ENCODE results near the gene INTS11.
A peak's percentile ranks its signal among the peaks of the same experiment; 100 is the strongest.

Gene INTS11

DNA sequence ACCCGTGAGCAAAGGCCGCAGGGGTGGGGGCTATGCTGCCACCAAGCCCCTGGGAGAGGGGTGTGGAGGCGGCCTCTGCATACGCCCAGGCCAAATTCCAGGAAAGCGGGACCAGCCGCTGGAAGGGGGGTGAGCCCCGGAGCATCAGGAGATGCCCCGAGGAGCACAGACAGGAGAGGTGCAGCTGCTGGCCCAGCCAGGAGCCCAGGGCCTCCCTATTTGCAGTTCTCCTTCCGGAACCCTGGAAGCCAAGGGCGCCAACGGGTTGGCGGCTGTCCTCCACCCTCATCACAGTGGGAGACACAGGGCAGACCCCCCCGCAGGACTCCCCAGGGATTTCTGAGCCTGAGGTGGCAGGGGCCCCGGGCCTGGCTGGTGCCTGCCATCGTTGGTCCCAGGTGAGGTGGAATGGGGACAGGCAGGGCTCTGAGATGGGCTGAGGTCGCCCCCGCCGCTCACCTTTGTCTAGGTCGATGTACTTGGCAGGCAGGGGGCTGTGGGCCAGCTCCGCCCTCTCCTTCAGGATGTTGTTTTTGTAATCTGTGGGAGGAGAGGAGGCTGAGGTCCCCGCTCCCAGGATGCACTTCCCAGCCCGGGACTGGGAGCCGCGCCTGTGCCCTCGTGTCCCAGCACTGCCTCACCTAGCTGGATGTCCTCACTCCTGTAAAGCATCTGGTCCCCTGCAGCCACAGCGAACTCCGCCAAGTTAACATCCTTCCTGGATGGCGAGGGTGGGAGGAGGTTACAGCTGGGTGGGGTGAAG, 29.1 kb upstream of the INTS11 start:
- TF ChIP-seq, protein P1, sequence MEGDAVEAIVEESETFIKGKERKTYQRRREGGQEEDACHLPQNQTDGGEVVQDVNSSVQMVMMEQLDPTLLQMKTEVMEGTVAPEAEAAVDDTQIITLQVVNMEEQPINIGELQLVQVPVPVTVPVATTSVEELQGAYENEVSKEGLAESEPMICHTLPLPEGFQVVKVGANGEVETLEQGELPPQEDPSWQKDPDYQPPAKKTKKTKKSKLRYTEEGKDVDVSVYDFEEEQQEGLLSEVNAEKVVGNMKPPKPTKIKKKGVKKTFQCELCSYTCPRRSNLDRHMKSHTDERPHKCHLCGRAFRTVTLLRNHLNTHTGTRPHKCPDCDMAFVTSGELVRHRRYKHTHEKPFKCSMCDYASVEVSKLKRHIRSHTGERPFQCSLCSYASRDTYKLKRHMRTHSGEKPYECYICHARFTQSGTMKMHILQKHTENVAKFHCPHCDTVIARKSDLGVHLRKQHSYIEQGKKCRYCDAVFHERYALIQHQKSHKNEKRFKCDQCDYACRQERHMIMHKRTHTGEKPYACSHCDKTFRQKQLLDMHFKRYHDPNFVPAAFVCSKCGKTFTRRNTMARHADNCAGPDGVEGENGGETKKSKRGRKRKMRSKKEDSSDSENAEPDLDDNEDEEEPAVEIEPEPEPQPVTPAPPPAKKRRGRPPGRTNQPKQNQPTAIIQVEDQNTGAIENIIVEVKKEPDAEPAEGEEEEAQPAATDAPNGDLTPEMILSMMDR (IDR thresholded peaks at IDR 0.05; ENCODE audit: low read depth, low read length): no peak
- H3K4me3 ChIP-seq (ENCODE audit: low read depth, low read length): no peak overlapping the region
- DNase-seq (ENCODE audit: low read depth, low spot score): no peak
- in situ Hi-C loops (cut with HindIII; ENCODE audit: low sequenced_read_pairs): no loop called here

DNA sequence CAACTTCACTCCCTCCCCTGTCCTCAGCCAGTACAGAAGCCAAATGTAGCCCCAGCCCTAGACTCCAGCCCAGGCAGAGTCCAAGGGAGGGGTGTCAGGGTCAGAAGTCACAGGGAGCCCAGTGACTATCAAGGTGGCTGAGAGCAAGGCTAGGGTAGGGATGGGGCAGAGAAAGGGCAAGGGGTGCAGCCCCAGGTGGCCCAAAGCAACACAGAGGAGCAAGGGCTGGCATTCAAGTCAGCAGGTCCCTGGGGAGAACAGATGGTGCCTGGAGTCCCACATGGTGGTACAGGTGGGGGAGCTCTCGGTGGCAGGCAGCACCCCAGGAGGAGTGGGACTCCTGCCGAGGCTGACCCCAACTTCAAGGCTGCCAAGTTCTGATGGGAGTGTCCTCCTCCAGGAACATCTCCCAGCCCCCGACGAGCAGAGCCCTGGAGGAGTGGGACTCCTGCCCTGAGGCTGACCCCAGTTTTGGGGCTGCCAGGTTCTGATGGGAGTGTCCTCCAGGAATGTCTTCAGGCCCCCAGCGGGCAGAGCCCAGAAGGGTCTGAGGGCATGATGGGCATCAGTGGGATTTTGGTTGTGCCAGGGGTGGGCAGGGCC, 28.4 kb upstream of the INTS11 start:
- in situ Hi-C loops (cut with HindIII; ENCODE audit: low sequenced_read_pairs): no loop called here
- TF ChIP-seq, protein P1 (IDR thresholded peaks at IDR 0.05; ENCODE audit: low read depth, low read length): no peak
- DNase-seq (ENCODE audit: low read depth, low spot score): no peak
- no peak overlapping the region for H3K4me3 ChIP-seq (ENCODE audit: low read depth, low read length)

DNA sequence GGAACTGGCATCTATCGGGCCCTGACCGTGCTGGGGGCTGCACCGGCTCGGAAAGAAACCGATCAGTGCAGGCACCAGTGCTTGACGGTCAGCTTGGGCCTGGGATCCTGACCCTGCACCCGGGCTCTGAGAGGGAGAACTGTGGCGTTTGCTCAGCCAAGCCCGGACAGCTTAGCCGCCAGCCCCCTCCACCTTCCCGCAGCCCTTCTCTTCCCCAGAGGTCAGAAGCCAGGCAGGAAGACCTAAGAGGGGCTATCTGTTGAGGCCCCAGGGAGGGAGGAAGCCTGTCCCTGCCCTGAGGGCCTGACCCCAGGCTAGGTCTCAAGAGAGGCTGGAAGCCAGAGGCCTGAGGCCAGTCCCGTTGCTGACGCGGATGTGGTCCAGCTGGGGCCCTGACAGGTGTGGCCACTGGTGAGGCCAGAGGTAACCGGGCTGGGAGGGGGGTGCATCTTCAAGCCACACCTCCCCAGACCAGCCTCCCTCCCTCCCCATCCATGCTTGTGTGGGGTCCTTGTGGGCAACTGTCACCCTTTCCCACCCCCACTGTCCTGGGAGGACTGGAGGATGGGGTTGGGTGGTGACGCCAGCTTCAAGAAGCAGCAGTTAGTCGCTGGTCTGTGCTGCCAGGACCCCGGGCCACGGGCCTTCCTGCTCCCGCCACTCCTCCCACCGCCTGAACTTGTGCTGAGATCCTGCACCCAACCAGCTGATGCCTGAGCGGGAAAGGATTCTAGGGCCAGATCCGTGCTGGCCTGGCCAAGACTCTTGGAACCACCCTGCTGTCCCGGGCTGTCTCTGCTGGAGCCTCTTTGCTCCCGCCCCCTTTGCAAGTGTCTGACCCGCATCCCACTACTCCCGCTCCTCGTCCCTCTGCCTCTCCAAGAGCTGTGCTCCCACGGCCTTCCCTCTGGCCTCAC, 27.3 kb upstream of the INTS11 start:
- in situ Hi-C loops (cut with HindIII; ENCODE audit: low sequenced_read_pairs): no loop called here
- TF ChIP-seq, protein P1 (IDR thresholded peaks at IDR 0.05; ENCODE audit: low read depth, low read length): no peak
- no peak overlapping the region for H3K4me3 ChIP-seq (ENCODE audit: low read depth, low read length)

DNA sequence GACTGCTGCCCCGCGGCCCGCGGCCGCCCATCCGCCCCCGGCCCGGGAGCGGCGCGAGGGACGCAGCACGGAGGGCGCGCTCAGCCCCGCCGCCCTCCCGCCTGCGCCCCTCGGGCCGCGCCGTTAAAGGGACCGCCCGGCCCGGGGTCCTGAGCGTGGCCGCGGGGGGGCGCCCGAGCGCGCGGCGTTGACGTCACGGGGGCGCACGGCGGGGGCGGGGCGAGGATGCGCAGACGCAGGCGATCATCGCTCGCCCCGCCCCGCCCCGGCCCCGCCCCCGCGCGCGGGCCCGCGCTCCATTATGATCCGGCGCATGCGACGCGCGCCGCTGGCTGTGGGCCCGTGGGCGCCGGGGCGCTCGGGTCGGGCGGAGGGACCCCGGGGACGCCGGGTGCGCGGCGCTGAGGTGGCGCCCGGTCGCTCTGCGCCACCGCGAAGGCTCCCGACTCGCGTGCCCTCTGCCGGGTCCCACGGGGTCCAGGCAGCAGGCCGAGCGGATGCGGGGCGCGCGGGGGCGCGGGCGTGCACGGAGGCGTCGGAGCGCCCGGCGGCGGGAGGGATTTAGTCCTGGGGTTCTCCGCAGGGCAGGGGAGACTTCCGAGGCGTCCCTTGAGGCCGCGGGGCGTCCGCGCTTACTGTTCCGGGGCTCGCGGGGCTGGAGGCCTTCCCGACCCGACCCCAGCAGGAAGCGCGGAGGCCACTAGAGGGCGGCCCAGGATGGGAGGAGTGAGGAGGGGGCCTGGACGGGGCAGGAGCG, 25.0 kb upstream of the INTS11 start, which contains the start of gene DVL1:
Gene DVL1, minus strand, starts transcription at position 163 of the 757 bp plus-strand sequence. CDS start 353 bp downstream, outside the sequence.
- DNase-seq (ENCODE audit: low read depth, low spot score): peak; percentile 61
- peak within 1 kb of the TSS; percentile 71 for H3K4me3 ChIP-seq (ENCODE audit: low read depth, low read length)
- TF ChIP-seq, protein P1 (IDR thresholded peaks at IDR 0.05; ENCODE audit: low read depth, low read length): peak; percentile 66
- in situ Hi-C loops (cut with HindIII; ENCODE audit: low sequenced_read_pairs): no loop called here

More for the DNA sequence above, 27.3 kb upstream of the INTS11 start:
- no peak for DNase-seq (ENCODE audit: low read depth, low spot score)

DNA sequence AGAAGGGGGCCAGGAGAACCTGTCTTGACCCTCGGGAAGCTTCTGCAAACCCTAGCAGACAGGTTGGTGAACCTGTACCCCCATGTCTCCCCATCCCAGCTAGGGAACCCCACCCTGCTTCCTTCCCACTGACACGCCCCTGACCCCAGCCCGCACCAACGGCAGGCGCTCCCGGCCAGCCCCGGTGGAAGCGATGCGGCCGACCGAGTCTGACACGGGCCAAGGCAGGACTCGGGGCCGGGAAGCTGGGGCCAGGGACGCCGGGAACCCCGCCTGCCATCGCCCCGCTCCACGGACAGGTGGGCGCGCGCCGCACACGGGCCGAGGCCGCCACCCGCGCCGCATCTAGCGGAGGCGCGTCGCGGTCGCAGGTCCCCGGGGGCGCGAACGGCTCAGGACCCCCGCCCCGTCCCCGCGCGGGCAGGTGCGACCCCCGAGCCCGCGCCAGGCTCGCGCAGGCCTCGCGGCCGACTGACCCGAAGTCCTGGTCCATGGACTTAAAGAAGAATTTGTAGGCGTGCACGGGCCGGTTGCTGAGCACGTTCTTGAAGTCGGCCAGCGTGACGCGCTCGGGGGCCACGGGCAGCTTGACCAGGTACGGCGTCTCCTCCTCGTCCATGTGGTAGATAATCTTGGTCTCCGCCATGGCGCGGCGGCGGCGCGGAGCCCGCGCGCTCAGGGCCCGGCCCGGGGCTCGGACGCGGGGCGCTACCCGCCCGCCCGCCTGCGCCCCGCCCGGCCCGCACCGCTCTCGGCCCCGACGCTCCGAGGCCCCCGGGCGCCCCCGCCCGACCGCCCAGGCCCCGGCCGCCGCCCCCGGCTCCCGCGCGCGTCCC, 24.2 kb upstream of the INTS11 start:
- in situ Hi-C loops (cut with HindIII; ENCODE audit: low sequenced_read_pairs): no loop called here
- peak; percentile 52 for DNase-seq (ENCODE audit: low read depth, low spot score)
- TF ChIP-seq, protein P1 (IDR thresholded peaks at IDR 0.05; ENCODE audit: low read depth, low read length): no peak
- H3K4me3 ChIP-seq (ENCODE audit: low read depth, low read length): peak overlapping the region; percentile 71
